Measurements from ENCODE around the gene H2AZ1.

The H2AZ1 gene

GRCh38 chr4:99979872-99980271 lies 29.8 kb upstream of the H2AZ1 start:
- no peak for TF ChIP-seq CTCF (IDR thresholded peaks at IDR 0.05; ENCODE audit: borderline replicate concordance, insufficient read depth, low read depth, low read length)
- H3K4me3 ChIP-seq (ENCODE audit: low read depth, low read length), result no peak overlapping the region

- no peak for TF ChIP-seq CTCF (IDR thresholded peaks at IDR 0.05; ENCODE audit: borderline replicate concordance, insufficient read depth, low read depth, low read length)
- H3K4me3 ChIP-seq (ENCODE audit: low read depth, low read length), result no peak overlapping the region
These were observed 21.5 kb upstream of the H2AZ1 start for GRCh38 chr4:99971453-99972111.

- H3K4me3 ChIP-seq (ENCODE audit: low read depth, low read length), result no peak overlapping the region
- no peak for TF ChIP-seq CTCF (IDR thresholded peaks at IDR 0.05; ENCODE audit: borderline replicate concordance, insufficient read depth, low read depth, low read length)
These were observed 18.3 kb upstream of the H2AZ1 start for GRCh38 chr4:99968330-99968729.

- no peak for TF ChIP-seq CTCF (IDR thresholded peaks at IDR 0.05; ENCODE audit: borderline replicate concordance, insufficient read depth, low read depth, low read length)
- no peak overlapping the region for H3K4me3 ChIP-seq (ENCODE audit: low read depth, low read length)
These were observed 16.6 kb upstream of the H2AZ1 start for GRCh38 chr4:99966692-99967091.

GRCh38 chr4:99965674-99966350 lies 15.7 kb upstream of the H2AZ1 start:
- no peak for TF ChIP-seq CTCF (IDR thresholded peaks at IDR 0.05; ENCODE audit: borderline replicate concordance, insufficient read depth, low read depth, low read length)
- H3K4me3 ChIP-seq (ENCODE audit: low read depth, low read length), result no peak overlapping the region

- no peak for TF ChIP-seq CTCF (IDR thresholded peaks at IDR 0.05; ENCODE audit: borderline replicate concordance, insufficient read depth, low read depth, low read length)
- no peak overlapping the region for H3K4me3 ChIP-seq (ENCODE audit: low read depth, low read length)
These were observed 15.1 kb upstream of the H2AZ1 start for GRCh38 chr4:99965173-99965572.

GRCh38 chr4:99961711-99962110 lies 11.6 kb upstream of the H2AZ1 start:
- H3K4me3 ChIP-seq (ENCODE audit: low read depth, low read length), result no peak overlapping the region
- TF ChIP-seq CTCF (IDR thresholded peaks at IDR 0.05; ENCODE audit: borderline replicate concordance, insufficient read depth, low read depth, low read length), result no peak
